Hematopoietic multipotent progenitor cell treated with erythropoietin and hydrocortisone succinate and interleukin-3 and kit ligand, for 17 days (in vitro differentiated cells): ENCODE data around the gene PPCS.
"Not testable (repeated sequence)": the region's sequence is repeated elsewhere in the genome, so short reads cannot be mapped to it uniquely, and the experiment has no call there.

Experiments
- DNase-seq: peaks from one replicate; pipeline ENCODE4 v3.0.0-alpha.2; 2015; ENCODE audit warnings: low spot score

PPCS gene

GRCh38 chr1:42453386-42453785 is 3.0 kb upstream of the PPCS start:
- DNase-seq, result no peak

DNA sequence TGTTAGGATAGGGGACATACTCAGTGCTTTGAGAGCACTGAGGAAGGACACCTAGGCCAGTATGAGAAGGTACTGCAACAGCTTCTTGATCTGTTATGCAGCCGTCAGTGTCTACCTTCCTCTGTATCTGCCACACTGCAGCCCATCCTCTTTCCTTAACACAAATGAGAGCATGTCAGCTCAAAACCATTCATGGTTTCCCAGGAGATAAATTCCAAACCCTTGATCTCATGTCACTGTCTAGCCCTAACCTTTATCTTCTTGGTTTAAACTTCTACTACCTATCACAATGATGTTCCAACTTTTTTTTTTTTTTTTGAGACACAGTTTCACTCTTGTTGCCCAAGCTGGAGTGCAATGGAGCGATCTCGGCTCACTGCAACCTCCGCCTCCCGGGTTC is 1.9 kb upstream of the PPCS start:
- no peak for DNase-seq

DNA sequence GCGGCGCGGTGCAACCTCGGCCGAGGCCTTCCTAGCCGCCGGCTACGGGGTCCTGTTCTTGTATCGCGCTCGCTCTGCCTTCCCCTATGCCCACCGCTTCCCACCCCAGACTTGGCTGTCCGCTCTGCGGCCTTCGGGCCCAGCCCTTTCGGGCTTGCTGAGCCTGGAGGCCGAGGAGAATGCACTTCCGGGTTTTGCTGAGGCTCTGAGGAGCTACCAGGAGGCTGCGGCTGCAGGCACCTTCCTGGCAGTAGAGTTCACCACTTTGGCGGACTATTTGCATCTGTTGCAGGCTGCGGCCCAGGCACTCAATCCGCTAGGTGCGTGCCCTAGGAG is 379 bp downstream of the PPCS start:
- no peak for DNase-seq

DNA sequence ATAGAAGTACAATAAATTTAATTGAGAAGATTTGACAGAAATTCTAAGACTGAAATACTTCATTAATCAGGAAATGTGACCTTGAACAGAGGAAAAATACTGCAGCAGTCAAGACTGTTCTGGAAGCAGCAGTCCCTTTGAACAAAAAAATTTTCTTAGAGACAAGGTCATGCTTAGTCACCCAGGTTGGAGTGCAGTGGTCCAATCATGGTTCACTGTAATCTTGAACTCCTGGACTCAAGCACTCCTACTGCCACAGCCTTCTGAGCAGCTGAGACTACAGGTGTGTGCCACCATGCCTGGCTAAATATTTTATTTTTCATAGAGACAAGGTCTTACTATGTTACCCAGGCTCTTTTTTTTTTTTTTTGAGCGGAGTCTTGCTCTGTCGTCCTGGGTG is 4.9 kb downstream of the PPCS start:
- no peak for DNase-seq

DNA sequence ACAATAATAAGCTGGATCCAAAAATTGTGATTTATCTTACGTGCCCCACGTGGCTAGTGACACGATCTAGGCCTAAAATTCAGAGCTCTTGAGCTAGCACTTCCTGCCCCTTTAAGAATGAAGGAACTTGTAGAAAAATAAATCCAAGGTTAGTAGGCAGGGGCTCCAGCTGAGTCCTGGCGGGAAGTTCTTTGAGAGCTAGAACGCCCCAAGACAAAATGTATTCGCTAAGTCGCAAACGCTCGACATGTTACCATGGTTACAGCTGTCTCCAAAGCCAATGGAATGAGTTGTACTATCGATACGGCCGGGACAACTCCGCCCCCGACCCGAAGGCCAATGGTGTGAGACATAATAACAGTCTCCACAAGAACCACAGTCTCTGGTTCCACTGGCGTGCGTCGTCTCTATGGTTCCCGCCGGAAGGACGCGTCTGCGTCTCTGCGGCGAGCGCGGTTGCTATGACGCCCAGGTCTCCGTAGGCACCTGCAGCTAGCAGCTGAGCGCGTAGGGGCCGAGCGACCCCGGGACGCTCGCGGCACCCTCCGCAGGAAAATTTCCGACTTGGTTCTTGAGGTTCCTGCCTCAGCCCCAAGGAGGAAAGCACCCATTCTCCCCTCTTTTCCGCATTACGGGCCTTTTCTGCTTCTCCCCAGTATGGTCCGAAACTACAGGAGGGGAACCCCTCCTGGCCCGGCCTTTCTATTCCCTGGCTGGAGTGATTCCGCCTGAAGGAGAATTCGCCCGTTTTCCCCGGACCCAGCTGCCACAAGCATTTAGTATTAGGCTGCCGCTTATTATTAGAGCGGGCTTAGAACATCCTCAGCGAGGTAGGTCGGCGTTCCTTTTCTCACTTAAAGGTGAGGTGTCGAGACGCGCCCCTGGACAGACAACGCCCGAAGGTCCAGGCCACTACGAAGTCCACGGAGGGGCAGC is 6.8 kb downstream of the PPCS start, which contains the start of gene CCDC30:
Gene CCDC30, plus strand, starts transcription at position 459 of the 936 bp plus-strand sequence. CDS start 17,266 bp downstream, outside the sequence.
- DNase-seq, result peak; percentile 86

DNA sequence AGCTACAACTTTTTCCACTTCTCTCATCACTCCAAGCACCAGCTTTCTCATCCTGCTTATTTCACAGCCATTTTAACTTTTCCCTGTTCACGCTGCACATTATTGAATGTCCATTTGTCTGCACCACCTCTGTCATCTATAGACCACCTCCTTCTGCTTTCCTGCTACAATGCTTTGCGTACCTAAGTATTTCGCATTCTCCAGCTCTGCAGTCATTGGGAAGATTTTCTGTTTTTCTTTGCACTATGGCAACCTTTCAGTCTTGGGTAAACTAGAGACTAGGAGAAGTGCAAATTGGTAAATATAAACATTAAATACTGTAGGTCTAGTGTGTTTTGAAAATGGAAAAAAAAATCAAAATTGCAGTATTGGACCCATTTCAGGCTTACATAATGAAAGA is 7.6 kb downstream of the PPCS start:
- no peak for DNase-seq

DNA sequence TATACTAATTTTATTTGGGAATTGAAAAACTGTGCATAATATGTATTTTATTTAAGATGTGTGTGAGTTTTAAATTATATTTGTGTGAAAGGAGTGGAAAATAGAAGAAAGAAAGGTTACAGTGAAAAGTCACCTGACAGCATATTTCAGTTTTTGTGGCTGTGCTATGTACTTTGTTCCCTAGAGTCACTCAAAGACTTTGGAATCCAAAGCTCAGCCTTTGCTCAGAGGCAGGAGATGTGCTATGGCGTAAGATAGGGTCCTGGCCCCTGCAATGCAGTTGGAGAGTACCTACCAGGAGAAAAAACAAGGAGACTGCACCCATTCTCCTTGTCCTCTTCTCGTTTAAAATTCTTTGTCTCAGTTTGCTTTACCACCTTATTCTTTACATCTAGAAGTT is 9.7 kb downstream of the PPCS start:
- DNase-seq, result no peak

- DNase-seq, result no peak
These were observed 13.4 kb downstream of the PPCS start for GRCh38 chr1:42469727-42470126.

DNA sequence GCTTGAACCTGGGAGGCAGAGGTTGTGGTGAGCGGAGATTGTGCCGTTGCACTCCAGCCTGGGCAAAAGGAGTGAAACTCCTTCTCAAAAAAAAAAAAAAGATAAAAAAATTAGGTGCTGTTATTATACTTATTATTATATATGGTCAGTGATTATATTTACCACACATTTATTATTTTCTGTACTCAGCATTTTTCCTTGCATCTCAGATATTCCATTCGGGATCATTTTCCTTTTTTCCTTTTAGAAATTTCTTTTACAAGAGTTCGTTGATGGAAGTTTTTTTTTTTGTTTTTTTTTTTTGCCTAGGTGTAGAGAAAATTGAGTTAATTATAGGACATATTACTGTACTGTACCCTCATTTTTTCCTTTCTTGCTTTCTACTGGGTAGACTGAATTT is 20.3 kb downstream of the PPCS start:
- no peak for DNase-seq

- not testable (repeated sequence) for DNase-seq
These were observed 21.0 kb downstream of the PPCS start for GRCh38 chr1:42477354-42477753.

DNA sequence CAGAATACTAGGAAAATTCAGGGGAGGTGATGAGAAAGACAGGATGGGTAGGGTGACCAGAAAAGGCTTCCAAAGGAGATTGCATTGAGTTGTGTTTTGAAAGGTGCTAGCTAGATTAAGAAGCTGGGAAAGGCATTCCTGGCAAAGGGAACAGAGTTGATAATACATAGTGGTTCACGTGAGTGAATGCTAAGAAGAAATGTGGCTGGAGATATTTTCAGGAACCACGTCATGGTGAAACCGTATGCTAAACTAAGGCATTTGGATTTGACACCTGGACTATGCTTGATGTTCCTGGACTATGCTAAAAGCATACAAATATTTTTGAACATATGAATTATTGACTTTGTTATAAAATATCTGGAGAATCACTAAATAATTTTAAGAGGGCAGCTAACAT is 21.4 kb downstream of the PPCS start:
- DNase-seq, result no peak

GRCh38 chr1:42479621-42480020 is 23.3 kb downstream of the PPCS start:
- no peak for DNase-seq

GRCh38 chr1:42480921-42481320 is 24.6 kb downstream of the PPCS start:
- no peak for DNase-seq

DNA sequence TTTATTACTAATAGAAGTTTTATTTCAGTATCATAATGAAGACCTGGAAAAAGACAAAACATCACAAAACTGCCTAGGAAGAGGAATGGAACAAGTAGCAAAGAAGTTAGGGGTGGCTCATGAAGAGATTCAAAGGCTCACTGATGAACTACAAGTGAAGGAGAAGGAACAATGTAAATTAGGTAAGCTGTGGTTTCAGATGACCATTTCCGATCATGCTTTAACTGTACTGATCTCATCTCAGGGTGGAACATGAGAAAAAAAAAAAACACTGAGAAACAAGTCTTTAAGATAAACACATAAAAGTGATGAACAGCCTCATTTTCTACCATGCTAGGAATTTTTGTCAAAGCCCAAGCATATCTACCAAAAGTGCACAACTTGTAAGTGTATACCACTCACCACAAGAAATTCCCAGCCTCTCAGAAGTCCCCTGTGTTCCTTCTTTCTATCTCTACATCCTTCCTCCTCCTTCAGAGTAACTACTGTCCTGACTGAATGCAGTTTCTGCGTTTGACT is 26.4 kb downstream of the PPCS start:
- DNase-seq, result no peak

- DNase-seq, result no peak
These were observed 28.0 kb downstream of the PPCS start for GRCh38 chr1:42484382-42484781.

- no peak for DNase-seq
These were observed 33.9 kb downstream of the PPCS start for GRCh38 chr1:42490237-42490636.

GRCh38 chr1:42502031-42502430 is 45.7 kb downstream of the PPCS start:
- not testable (repeated sequence) for DNase-seq

DNA sequence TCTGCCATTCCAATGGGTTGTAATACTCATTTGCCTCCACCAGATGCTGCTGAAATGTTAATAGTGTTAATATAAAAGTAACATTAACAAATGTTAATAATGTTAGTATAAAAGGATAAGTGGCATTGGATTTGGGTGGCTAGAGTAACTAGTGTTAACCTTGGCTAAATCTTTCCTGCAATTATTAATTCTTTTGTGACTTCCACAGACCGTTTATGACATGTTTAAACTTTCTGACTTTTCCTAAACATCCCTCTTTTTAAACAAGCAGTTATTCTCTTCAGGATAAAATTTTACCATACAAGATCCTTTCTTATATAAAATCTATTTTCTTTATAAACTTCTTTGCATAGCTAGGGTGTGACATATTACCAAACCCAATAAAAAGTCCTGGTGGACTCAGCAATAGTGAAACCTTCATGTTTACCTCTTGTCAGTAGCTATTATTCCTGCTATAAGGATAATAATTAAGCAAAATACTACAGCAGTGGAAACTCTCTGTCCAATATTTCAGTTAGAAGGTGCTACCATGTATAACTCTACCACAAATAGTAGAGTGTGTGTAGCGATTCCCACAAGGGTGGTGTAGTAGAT is 48.3 kb downstream of the PPCS start:
- DNase-seq, result no peak

DNA sequence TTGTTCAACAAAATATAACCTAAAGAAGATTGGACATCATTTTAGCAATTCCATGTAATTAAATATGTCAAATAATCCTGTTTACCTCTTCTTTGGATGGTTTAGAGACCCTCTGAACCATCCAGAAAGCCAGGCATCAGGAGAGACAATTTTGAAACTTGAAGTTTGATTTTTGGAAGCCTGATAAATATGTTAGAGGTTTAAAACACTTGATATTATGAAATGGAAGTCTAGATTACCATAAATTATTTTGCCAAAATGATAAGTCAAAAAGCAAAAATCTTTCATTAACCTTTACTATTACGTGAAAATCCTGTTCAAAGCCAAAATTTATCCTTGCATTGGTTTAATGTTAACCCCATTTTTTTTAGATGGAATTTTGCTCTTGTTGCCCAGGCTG is 50.2 kb downstream of the PPCS start:
- no peak for DNase-seq
